Mesendoderm (in vitro differentiated cells): ENCODE results near the gene IL19.

Experiments used
- DNase-seq: peaks from one replicate; pipeline ENCODE4 v3.0.0; 2013
- H2AK5ac ChIP-seq: 2 replicates; pipeline ENCODE4 v1.6.1; 2013; ENCODE audit warnings: low read length, inconsistent platforms
- H2BK120ac ChIP-seq: 2 replicates; pipeline ENCODE4 v1.6.1; 2013; ENCODE audit warnings: low read depth, mild to moderate bottlenecking, low read length, moderate library complexity, mixed read lengths
- H2BK15ac ChIP-seq: replicated peaks from 2 replicates; pipeline ENCODE4 v1.6.1; 2013; ENCODE audit warnings: low read depth, mild to moderate bottlenecking, moderate library complexity
- H2BK5ac ChIP-seq: 2 replicates; pipeline ENCODE4 v1.6.1; 2013; ENCODE audit warnings: low read length, inconsistent platforms
- H3K18ac ChIP-seq: 2 replicates; pipeline ENCODE4 v1.6.1; 2013; ENCODE audit warnings: mild to moderate bottlenecking, low read length, mixed read lengths
- H3K23ac ChIP-seq: one replicate; pipeline ENCODE4 v1.6.1; 2013; ENCODE audit warnings: low read length
- H3K27ac ChIP-seq: 2 replicates; pipeline ENCODE4 v1.5.1; 2013; ENCODE audit warnings: low read depth, mild to moderate bottlenecking, inconsistent platforms, low read length, moderate library complexity
- H3K27me3 ChIP-seq: 2 replicates; pipeline ENCODE4 v1.6.1; 2013; ENCODE audit warnings: low read length, control low read depth, mild to moderate bottlenecking, inconsistent platforms; ENCODE audit not compliant: insufficient read depth, poor library complexity
- H3K36me3 ChIP-seq: 2 replicates; pipeline ENCODE4 v1.6.1; 2013; ENCODE audit warnings: low read length, inconsistent platforms; ENCODE audit not compliant: control insufficient read depth, insufficient read depth
- H3K4ac ChIP-seq: one replicate; pipeline ENCODE4 v1.6.1; 2013; ENCODE audit warnings: low read depth, mild to moderate bottlenecking, low read length, moderate library complexity
- H3K4me1 ChIP-seq: 2 replicates; pipeline ENCODE4 v1.6.1; 2013; ENCODE audit warnings: low read depth, low read length, inconsistent platforms; ENCODE audit not compliant: control insufficient read depth
- H3K4me2 ChIP-seq: 2 replicates; pipeline ENCODE4 v1.6.1; 2013; ENCODE audit warnings: low read length
- H3K4me3 ChIP-seq: 2 replicates; pipeline ENCODE4 v1.5.1; 2013; ENCODE audit warnings: mild to moderate bottlenecking, low read length
- H3K56ac ChIP-seq: one replicate; pipeline ENCODE4 v1.6.1; 2013; ENCODE audit warnings: low read length
- H3K79me1 ChIP-seq: 2 replicates; pipeline ENCODE4 v1.6.1; 2013; ENCODE audit warnings: low read length, inconsistent platforms
- H3K79me2 ChIP-seq: 2 replicates; pipeline ENCODE4 v1.6.1; 2013; ENCODE audit warnings: mild to moderate bottlenecking, low read length; ENCODE audit not compliant: control insufficient read depth, insufficient read depth
- H3K9ac ChIP-seq: 2 replicates; pipeline ENCODE4 v1.6.1; 2013; ENCODE audit warnings: low read length, inconsistent platforms
- H4K5ac ChIP-seq: one replicate; pipeline ENCODE4 v1.6.1; 2013; ENCODE audit warnings: low read length
- H4K8ac ChIP-seq: one replicate; pipeline ENCODE4 v1.6.1; 2013; ENCODE audit warnings: low read depth, mild to moderate bottlenecking, control low read depth, low read length, moderate library complexity
- WGBS: extraction: QIAGEN DNeasy Blood & Tissue Kit; methylation state at CpG from one replicate; pipeline ENCODE4 v1.1.7; 2013; ENCODE audit warnings: low lambda C conversion rate, missing lambda C conversion rate; ENCODE audit not compliant: insufficient coverage; ENCODE audit errors: extremely low coverage; 5-methylcytosine and 5-hydroxymethylcytosine counted together

IL19 gene

GRCh38 chr1:206855859-206856258, 85.3 kb downstream of the IL19 start:
- WGBS = no CpG with 5 or more reads among the region's 2 CpGs
- Histone ChIP-seq H3K36me3 (no peaks in the 10 kb centered on the region), H3K56ac (no peak overlapping the region), H2BK120ac (no peak overlapping the region), H3K79me2 (no peaks in the 10 kb centered on the region), H3K27me3 (no peaks in the 10 kb centered on the region), H2BK5ac (no peak overlapping the region), H2BK15ac (no peak overlapping the region), H3K23ac (no peak overlapping the region), H3K9ac (no peak overlapping the region), H4K8ac (no peak overlapping the region), H3K4me2 (no peak overlapping the region), H3K79me1 (no peaks in the 10 kb centered on the region), H3K4ac (no peak overlapping the region), H3K27ac (no peak overlapping the region), H3K4me3 (no peak overlapping the region), H2AK5ac (no peak overlapping the region), H3K18ac (no peak overlapping the region), H4K5ac (no peak overlapping the region), H3K4me1 (no peaks in the 10 kb centered on the region)
- DNase-seq = no peak

GRCh38 chr1:206856674-206857464, 86.3 kb downstream of the IL19 start:
- Histone ChIP-seq H3K9ac (no peak overlapping the region), H4K8ac (no peak overlapping the region), H2BK15ac (no peak overlapping the region), H4K5ac (no peak overlapping the region), H3K4me1 (no peaks in the 10 kb centered on the region), H2BK5ac (no peak overlapping the region), H3K18ac (no peak overlapping the region), H3K27me3 (no peaks in the 10 kb centered on the region), H2AK5ac (no peak overlapping the region), H3K4me2 (no peak overlapping the region), H3K36me3 (no peaks in the 10 kb centered on the region), H3K4me3 (no peak overlapping the region), H3K79me1 (no peaks in the 10 kb centered on the region), H2BK120ac (no peak overlapping the region), H3K4ac (no peak overlapping the region), H3K56ac (no peak overlapping the region), H3K23ac (no peak overlapping the region), H3K79me2 (no peaks in the 10 kb centered on the region), H3K27ac (no peak overlapping the region)
- no CpG with 5 or more reads among the region's 5 CpGs for WGBS
- DNase-seq = peak; percentile 41

- H3K23ac ChIP-seq = no peak overlapping the region
- H2BK120ac ChIP-seq = no peak overlapping the region
- H3K56ac ChIP-seq = no peak overlapping the region
- H3K4ac ChIP-seq = no peak overlapping the region
- no peak overlapping the region for H4K8ac ChIP-seq
- no peak overlapping the region for H2BK5ac ChIP-seq
- no peak overlapping the region for H2BK15ac ChIP-seq
- no CpG with 5 or more reads among the region's 5 CpGs for WGBS
- no peaks in the 10 kb centered on the region for H3K4me1 ChIP-seq
- H3K18ac ChIP-seq = no peak overlapping the region
- DNase-seq = no peak
- no peaks in the 10 kb centered on the region for H3K27me3 ChIP-seq
- H4K5ac ChIP-seq = no peak overlapping the region
- no peak overlapping the region for H3K27ac ChIP-seq
- H3K79me1 ChIP-seq = no peaks in the 10 kb centered on the region
- no peaks in the 10 kb centered on the region for H3K36me3 ChIP-seq
- H2AK5ac ChIP-seq = no peak overlapping the region
- no peaks in the 10 kb centered on the region for H3K79me2 ChIP-seq
- no peak overlapping the region for H3K9ac ChIP-seq
- no peak overlapping the region for H3K4me2 ChIP-seq
- no peak overlapping the region for H3K4me3 ChIP-seq
These were observed 88.5 kb downstream of the IL19 start for GRCh38 chr1:206859082-206859521.

GRCh38 chr1:206860165-206860564, 89.6 kb downstream of the IL19 start:
- Histone ChIP-seq H3K27ac (no peak overlapping the region), H3K18ac (no peak overlapping the region), H3K56ac (no peak overlapping the region), H3K4me2 (no peak overlapping the region), H3K4me3 (no peak overlapping the region), H2BK5ac (no peak overlapping the region), H2BK15ac (no peak overlapping the region), H3K27me3 (no peaks in the 10 kb centered on the region), H3K79me2 (no peaks in the 10 kb centered on the region), H3K4ac (no peak overlapping the region), H3K4me1 (no peaks in the 10 kb centered on the region), H3K9ac (no peak overlapping the region), H4K8ac (no peak overlapping the region), H3K23ac (no peak overlapping the region), H3K36me3 (no peaks in the 10 kb centered on the region), H3K79me1 (no peaks in the 10 kb centered on the region), H2AK5ac (no peak overlapping the region), H2BK120ac (no peak overlapping the region), H4K5ac (no peak overlapping the region)
- no CpG with 5 or more reads among the region's 4 CpGs for WGBS
- no peak for DNase-seq

GRCh38 chr1:206863266-206863665, 92.7 kb downstream of the IL19 start:
- Histone ChIP-seq H4K8ac (no peak overlapping the region), H3K79me1 (no peaks in the 10 kb centered on the region), H3K23ac (no peak overlapping the region), H3K4me3 (no peak overlapping the region), H3K4me2 (no peak overlapping the region), H3K79me2 (no peaks in the 10 kb centered on the region), H3K27me3 (no peaks in the 10 kb centered on the region), H3K4ac (no peak overlapping the region), H2BK15ac (no peak overlapping the region), H3K9ac (no peak overlapping the region), H3K27ac (no peak overlapping the region), H3K4me1 (no peaks in the 10 kb centered on the region), H4K5ac (no peak overlapping the region), H3K36me3 (no peaks in the 10 kb centered on the region), H2BK5ac (no peak overlapping the region), H3K56ac (no peak overlapping the region), H2BK120ac (no peak overlapping the region), H3K18ac (no peak overlapping the region), H2AK5ac (no peak overlapping the region)
- peak; percentile 93 for DNase-seq
- no CpG with 5 or more reads among the region's 1 CpG for WGBS
